HEK293 (cell line): ENCODE results near the gene METTL23.

Experiments
- CTCF ChIA-PET: fragments of 350-600 bp; formaldehyde crosslinking; extraction: SDS; loops from one replicate; lab custom pipeline; 2021; ENCODE audit warnings: antibody characterized with exemption; lab: Yijun Ruan, JAX
- POLR2A ChIA-PET: fragments of 300-600 bp; formaldehyde crosslinking; extraction: SDS; loops from one replicate; lab custom pipeline; 2020; ENCODE audit warnings: antibody characterized with exemption, inconsistent platforms; lab: Yijun Ruan, JAX
- H3K27ac ChIP-seq: fragments of 200-500 bp; sonication (Bioruptor generic); 2 replicates; pipeline ENCODE4 v1.5.1; 2014; ENCODE audit warnings: low read depth, low read length, control low read depth, inconsistent platforms; ENCODE audit errors: extremely low read depth
- H3K36me3 ChIP-seq, 2 experiments: fragments of 200-500 bp in 1 of 2; sonication (Bioruptor generic) in 1 of 2; 1 replicate in 1 of 2; 2 replicates in 1 of 2; pipeline ENCODE4 v1.5.1; 2014 to 2017; ENCODE audit warnings: inconsistent platforms in 2 of 2, low read length in 2 of 2; ENCODE audit not compliant: control insufficient read depth in 2 of 2, insufficient read depth in 1 of 2
- H3K4me1 ChIP-seq: fragments of 200-500 bp; sonication (Bioruptor generic); 2 replicates; pipeline ENCODE4 v1.5.1; 2014; ENCODE audit warnings: mild to moderate bottlenecking, low read length, inconsistent platforms; ENCODE audit not compliant: control insufficient read depth, insufficient read depth
- H3K4me3 ChIP-seq: 2 replicates; pipeline ENCODE4 v1.5.1; 2011; ENCODE audit warnings: low read depth, mild to moderate bottlenecking, control low read depth, low read length, moderate library complexity
- H3K9me3 ChIP-seq: fragments of 200-500 bp; sonication (Bioruptor generic); 2 replicates; pipeline ENCODE4 v1.5.1; 2014; ENCODE audit warnings: low read depth, low read length, inconsistent platforms; ENCODE audit not compliant: control insufficient read depth, insufficient read depth
- GLI4 ChIP-seq: fragments of 450-650 bp; formaldehyde crosslinking; IDR thresholded peaks from 2 replicates; pipeline ENCODE4 v1.5.1; 2016; ENCODE audit warnings: missing biosample characterization, missing genetic modification characterization
- GLIS1 ChIP-seq: fragments of 450-650 bp; formaldehyde crosslinking; IDR thresholded peaks from 2 replicates; pipeline ENCODE4 v1.5.1; 2016; ENCODE audit warnings: missing biosample characterization, missing genetic modification characterization
- HIC1 ChIP-seq: fragments of 450-650 bp; formaldehyde crosslinking; IDR thresholded peaks from 2 replicates; pipeline ENCODE4 v1.5.1; 2016; ENCODE audit warnings: missing biosample characterization, missing genetic modification characterization
- HOXD13 ChIP-seq: sonication (generic); formaldehyde crosslinking; IDR thresholded peaks from 2 replicates; pipeline ENCODE4 v1.8.0; 2022; ENCODE audit warnings: missing genetic modification reagents, borderline replicate concordance
- INSM2 ChIP-seq: fragments of 450-650 bp; formaldehyde crosslinking; IDR thresholded peaks from 2 replicates; pipeline ENCODE4 v1.5.1; 2016; ENCODE audit warnings: missing biosample characterization, missing genetic modification characterization
- KLF1 ChIP-seq: fragments of 450-650 bp; formaldehyde crosslinking; IDR thresholded peaks from 2 replicates; pipeline ENCODE4 v1.5.1; 2016; ENCODE audit warnings: missing biosample characterization, missing genetic modification characterization
- SALL2 ChIP-seq: fragments of 450-650 bp; formaldehyde crosslinking; IDR thresholded peaks from 2 replicates; pipeline ENCODE4 v1.5.0; 2017; ENCODE audit warnings: missing biosample characterization, mild to moderate bottlenecking, missing genetic modification characterization, borderline replicate concordance
- SP2 ChIP-seq: fragments of 450-650 bp; formaldehyde crosslinking; IDR thresholded peaks from 2 replicates; pipeline ENCODE4 v1.5.1; 2016; ENCODE audit warnings: missing biosample characterization, missing genetic modification characterization
- SP3 ChIP-seq: fragments of 450-650 bp; formaldehyde crosslinking; IDR thresholded peaks from 2 replicates; pipeline ENCODE4 v1.5.1; 2016; ENCODE audit warnings: missing biosample characterization, missing genetic modification characterization
- TRIM28 ChIP-seq: IDR thresholded peaks from 2 replicates; pipeline ENCODE4 v1.6.1; 2011; ENCODE audit warnings: low read length, control low read depth, borderline replicate concordance
- ZFP69B ChIP-seq: fragments of 450-650 bp; formaldehyde crosslinking; IDR thresholded peaks from 2 replicates; pipeline ENCODE4 v1.5.1; 2016; ENCODE audit warnings: missing biosample characterization, missing genetic modification characterization
- ZNF121 ChIP-seq: fragments of 450-650 bp; formaldehyde crosslinking; IDR thresholded peaks from 2 replicates; pipeline ENCODE4 v1.5.1; 2016; ENCODE audit warnings: missing biosample characterization, missing genetic modification characterization
- ZNF132 ChIP-seq: fragments of 450-650 bp; formaldehyde crosslinking; IDR thresholded peaks from 2 replicates; pipeline ENCODE4 v1.5.1; 2017; ENCODE audit warnings: missing biosample characterization, missing genetic modification characterization, borderline replicate concordance
- ZNF146 ChIP-seq: fragments of 450-650 bp; formaldehyde crosslinking; IDR thresholded peaks from 2 replicates; pipeline ENCODE4 v1.5.1; 2016; ENCODE audit warnings: missing biosample characterization, missing genetic modification characterization
- ZNF24 ChIP-seq: fragments of 450-650 bp; formaldehyde crosslinking; IDR thresholded peaks from 2 replicates; pipeline ENCODE4 v1.5.1; 2016; ENCODE audit warnings: missing biosample characterization, missing genetic modification characterization
- ZNF26 ChIP-seq: fragments of 450-650 bp; formaldehyde crosslinking; IDR thresholded peaks from 2 replicates; pipeline ENCODE4 v1.5.1; 2016; ENCODE audit warnings: missing biosample characterization, missing genetic modification characterization
- ZNF362 ChIP-seq: fragments of 450-650 bp; formaldehyde crosslinking; IDR thresholded peaks from 2 replicates; pipeline ENCODE4 v1.5.1; 2016; ENCODE audit warnings: missing biosample characterization, missing genetic modification characterization
- ZNF513 ChIP-seq: fragments of 450-650 bp; IDR thresholded peaks from 2 replicates; pipeline ENCODE4 v1.5.1; 2018; ENCODE audit warnings: missing biosample characterization, missing genetic modification characterization
- ZNF548 ChIP-seq: fragments of 450-650 bp; formaldehyde crosslinking; IDR thresholded peaks from 2 replicates; pipeline ENCODE4 v1.5.1; 2016; ENCODE audit warnings: missing biosample characterization, missing genetic modification characterization
- ZNF580 ChIP-seq: fragments of 450-650 bp; formaldehyde crosslinking; IDR thresholded peaks from 2 replicates; pipeline ENCODE4 v1.5.1; 2016; ENCODE audit warnings: missing biosample characterization, missing genetic modification characterization
- ZNF670 ChIP-seq: fragments of 450-650 bp; formaldehyde crosslinking; IDR thresholded peaks from 2 replicates; pipeline ENCODE4 v1.5.1; 2016; ENCODE audit warnings: missing biosample characterization, missing genetic modification characterization, low read depth
- ZNF692 ChIP-seq: fragments of 450-650 bp; formaldehyde crosslinking; IDR thresholded peaks from 2 replicates; pipeline ENCODE4 v1.5.1; 2016; ENCODE audit warnings: missing biosample characterization, missing genetic modification characterization
- ZNF707 ChIP-seq: fragments of 450-650 bp; formaldehyde crosslinking; IDR thresholded peaks from 2 replicates; pipeline ENCODE4 v1.5.1; 2016; ENCODE audit warnings: missing biosample characterization, missing genetic modification characterization
- ZNF837 ChIP-seq: fragments of 450-650 bp; formaldehyde crosslinking; IDR thresholded peaks from 2 replicates; pipeline ENCODE4 v1.5.1; 2016; ENCODE audit warnings: missing biosample characterization, missing genetic modification characterization

Gene METTL23

GRCh38 chr17:76772842-76773525, 46.3 kb downstream of the METTL23 start:
- Histone ChIP-seq H3K9me3 (no peaks in the 10 kb centered on the region), H3K4me1 (peaks cover 8% of the 10 kb centered on the region), H3K27ac (peak overlapping the region; percentile 71), H3K36me3 (peaks cover 53 to 54% of the 10 kb centered on the region in 2 experiments), H3K4me3 (no peak overlapping the region)
- ChIA-PET POLR2A (interaction anchor here (0.6 to 1.3 kb wide), 6 partner anchors 18 to 968 kb away, joined by 3 to 16 read pairs (median 4); partner anchors contain the start of genes MFSD11 and SRSF2), CTCF (interaction anchor here (0.6 to 1.0 kb wide), 5 partner anchors 9 to 283 kb away, joined by 3 read pairs; no protein-coding TSS in a partner anchor)
- TF ChIP-seq SP3 (peak; percentile 22; the same call in 1 of the 2 replicates), ZNF692 (tag by site-specific recombination) (no peak), ZNF580 (tag by site-specific recombination) (no peak), ZNF132 (tag by site-specific recombination) (no peak), ZNF707 (tag by site-specific recombination) (no peak), ZFP69B (tag by site-specific recombination) (peak; percentile 53; the same call in 1 of the 2 replicates), KLF1 (tag by site-specific recombination) (peak; percentile 85), SP2 (tag by site-specific recombination) (peak; percentile 54)

GRCh38 chr17:76775021-76775600, 48.5 kb downstream of the METTL23 start:
- H3K27ac ChIP-seq, result no peak overlapping the region
- H3K36me3 ChIP-seq, result peaks cover 48 to 60% of the 10 kb centered on the region in 2 experiments
- H3K9me3 ChIP-seq, result no peaks in the 10 kb centered on the region
- H3K4me1 ChIP-seq, result peaks cover 8% of the 10 kb centered on the region
- ChIA-PET POLR2A (no interaction called here), CTCF (interaction anchor here (0.6 to 0.9 kb wide), 2 partner anchors 36 to 273 kb away, joined by 3 to 4 read pairs; no protein-coding TSS in a partner anchor)
- no peak overlapping the region for H3K4me3 ChIP-seq
- no peak for TF ChIP-seq TRIM28
- no peak for TF ChIP-seq ZNF670 (tag by site-specific recombination)
- no peak for TF ChIP-seq SALL2 (tag by site-specific recombination)
- TF ChIP-seq ZNF121 (tag by site-specific recombination), result no peak
- TF ChIP-seq ZNF837 (tag by site-specific recombination), result no peak
- no peak for TF ChIP-seq ZNF26
- no peak for TF ChIP-seq ZNF24 (tag by site-specific recombination)
- no peak for TF ChIP-seq INSM2 (tag by site-specific recombination)
- no peak for TF ChIP-seq GLI4 (tag by site-specific recombination)
- no peak for TF ChIP-seq HIC1 (tag by site-specific recombination)
- TF ChIP-seq HOXD13, result no peak
- TF ChIP-seq GLIS1 (tag by site-specific recombination), result no peak
- TF ChIP-seq ZNF362 (tag by site-specific recombination), result no peak
- no peak for TF ChIP-seq ZNF146 (tag by site-specific recombination)
- no peak for TF ChIP-seq ZNF513
- no peak for TF ChIP-seq ZNF548 (tag by site-specific recombination)
